BLaER1 treated with 17β-estradiol and CSF1 and Interleukin-3, amounts not matched to agents 10 nM and 100 nM (cell line): Measurements from ENCODE around the gene DHRS4L2.
"Not testable (repeated sequence)": the region's sequence is repeated elsewhere in the genome, so short reads cannot be mapped to it uniquely, and the experiment has no call there.

Experiments
- H3K27ac ChIP-seq, 11 experiments: shearing (Covaris generic); formaldehyde crosslinking; 2 replicates each; pipeline ENCODE4 v1.8.1; 2022
- H3K27me3 ChIP-seq, 11 experiments: shearing (Covaris generic); formaldehyde crosslinking; 2 replicates each; pipeline ENCODE4 v1.8.1; 2022
- H3K36me3 ChIP-seq, 11 experiments: shearing (Covaris generic); formaldehyde crosslinking; 2 replicates each; pipeline ENCODE4 v1.8.1; 2022
- H3K4me1 ChIP-seq, 10 experiments: shearing (Covaris generic); formaldehyde crosslinking; 2 replicates each; pipeline ENCODE4 v1.8.1; 2022
- H3K4me2 ChIP-seq, 11 experiments: shearing (Covaris generic); formaldehyde crosslinking; 2 replicates each; pipeline ENCODE4 v1.8.1; 2022
- H3K4me3 ChIP-seq, 10 experiments: shearing (Covaris generic); formaldehyde crosslinking; 2 replicates each; pipeline ENCODE4 v1.8.1; 2022
- H3K9ac ChIP-seq, 11 experiments: shearing (Covaris generic); formaldehyde crosslinking; 2 replicates each; pipeline ENCODE4 v1.8.1; 2022
- H3K9me3 ChIP-seq, 11 experiments: shearing (Covaris generic); formaldehyde crosslinking; replicated peaks in 1 of 11; 2 replicates each; pipeline ENCODE4 v1.8.1; 2022
- H4K20me1 ChIP-seq, 11 experiments: shearing (Covaris generic); formaldehyde crosslinking; 2 replicates each; pipeline ENCODE4 v1.8.1; 2022
- Cebpa-rat ChIP-seq, 11 experiments: shearing (Covaris generic); IDR thresholded peaks; 2 replicates each; pipeline ENCODE4 v1.8.1; 2022

DHRS4L2 gene

GRCh38 chr14:24001078-24001477, 12.3 kb downstream of the DHRS4L2 start:
- not testable (repeated sequence) for H4K20me1 ChIP-seq, H3K9ac ChIP-seq, H3K9me3 ChIP-seq, H3K27ac ChIP-seq, H3K4me1 ChIP-seq, H3K4me3 ChIP-seq, H3K36me3 ChIP-seq, H3K27me3 ChIP-seq
- peak overlapping the region in 5 of 11 experiments; percentile 29 to 60 (median 43); a peak in 7 of 22 replicates for H3K4me2 ChIP-seq

GRCh38 chr14:24001679-24002078, 12.9 kb downstream of the DHRS4L2 start:
- not testable (repeated sequence) for H3K9ac ChIP-seq

GRCh38 chr14:24006471-24006816, 17.7 kb downstream of the DHRS4L2 start:
- not testable (repeated sequence) for H3K36me3 ChIP-seq, H3K9me3 ChIP-seq, H3K27me3 ChIP-seq, H4K20me1 ChIP-seq
- Histone ChIP-seq H3K4me3 (peak overlapping the region; percentile 57 to 75 (median 64)), H3K9ac (peak overlapping the region; percentile 64 to 78 (median 76); a peak in 21 of 22 replicates), H3K4me1 (peaks cover 12 to 24% (median 20%) of the 10 kb centered on the region in 10 experiments; a peak in 17 of 20 replicates), H3K27ac (peak overlapping the region in 9 of 11 experiments; percentile 54 to 78 (median 72); a peak in 16 of 22 replicates), H3K4me2 (peak overlapping the region; percentile 75 to 85 (median 81))

More at GRCh38 chr14:24001679-24002078, 12.9 kb downstream of the DHRS4L2 start:
- H3K27ac ChIP-seq, H3K4me3 ChIP-seq, H3K4me2 ChIP-seq, H4K20me1 ChIP-seq, H3K4me1 ChIP-seq, H3K9me3 ChIP-seq, H3K27me3 ChIP-seq, H3K36me3 ChIP-seq: not testable (repeated sequence)

GRCh38 chr14:24006817-24007652, 18.3 kb downstream of the DHRS4L2 start:
- H4K20me1 ChIP-seq, H3K36me3 ChIP-seq, H3K9me3 ChIP-seq, H3K27me3 ChIP-seq: not testable (repeated sequence)
- peak overlapping the region; percentile 57 to 75 (median 64) for H3K4me3 ChIP-seq
- peaks cover 12 to 24% (median 20%) of the 10 kb centered on the region in 10 experiments; a peak in 16 of 20 replicates for H3K4me1 ChIP-seq
- H3K9ac ChIP-seq, result peak overlapping the region; percentile 64 to 78 (median 76); a peak in 21 of 22 replicates
- peak overlapping the region in 10 of 11 experiments; percentile 54 to 78 (median 72); a peak in 20 of 22 replicates for H3K27ac ChIP-seq
- H3K4me2 ChIP-seq, result peak overlapping the region; percentile 75 to 85 (median 81)

GRCh38 chr14:24011051-24011450, 22.3 kb downstream of the DHRS4L2 start:
- Histone ChIP-seq H3K27ac (no peak overlapping the region), H3K9ac (peak overlapping the region in 8 of 11 experiments; percentile 2 to 54 (median 42); a peak in 8 of 22 replicates), H4K20me1 (no peaks in the 10 kb centered on the region; a peak in 1 of 22 replicates), H3K27me3 (no peaks in the 10 kb centered on the region), H3K9me3 (no peaks in the 10 kb centered on the region), H3K4me1 (peaks cover 15 to 28% (median 20%) of the 10 kb centered on the region in 10 experiments; a peak in 17 of 20 replicates), H3K4me3 (no peak overlapping the region), H3K4me2 (peak overlapping the region; percentile 19 to 59 (median 41); a peak in 20 of 22 replicates), H3K36me3 (peaks cover 0 to 6% (median 4%) of the 10 kb centered on the region in 11 experiments; a peak in 5 of 22 replicates)
- TF ChIP-seq Cebpa-rat (IDR thresholded peaks at IDR 0.05), result no peak

- H3K4me3 ChIP-seq, H3K27ac ChIP-seq, H3K36me3 ChIP-seq, H3K27me3 ChIP-seq, H3K4me2 ChIP-seq, H4K20me1 ChIP-seq, H3K9me3 ChIP-seq: not testable (repeated sequence)
- H3K9ac ChIP-seq, result peak overlapping the region in 2 of 11 experiments; percentile 25 to 48; a peak in 2 of 22 replicates
- peaks cover 17 to 28% (median 24%) of the 10 kb centered on the region in 10 experiments; a peak in 18 of 20 replicates for H3K4me1 ChIP-seq
These were observed 24.1 kb downstream of the DHRS4L2 start for GRCh38 chr14:24012726-24013273.

- Histone ChIP-seq H3K4me2 (peak overlapping the region in 1 of 11 experiments; percentile 1; a peak in 1 of 22 replicates), H4K20me1 (no peaks in the 10 kb centered on the region; a peak in 1 of 22 replicates), H3K27me3 (no peaks in the 10 kb centered on the region), H3K4me3 (no peak overlapping the region), H3K9me3 (no peaks in the 10 kb centered on the region), H3K9ac (no peak overlapping the region), H3K4me1 (peaks cover 17 to 28% (median 23%) of the 10 kb centered on the region in 10 experiments; a peak in 18 of 20 replicates), H3K27ac (no peak overlapping the region), H3K36me3 (peaks cover 0 to 6% (median 4%) of the 10 kb centered on the region in 11 experiments; a peak in 5 of 22 replicates)
- TF ChIP-seq Cebpa-rat (IDR thresholded peaks at IDR 0.05), result no peak
These were observed 25.2 kb downstream of the DHRS4L2 start for GRCh38 chr14:24013654-24014514.

- H3K9ac ChIP-seq, H3K36me3 ChIP-seq, H3K4me2 ChIP-seq, H3K27ac ChIP-seq, H3K4me3 ChIP-seq, H3K27me3 ChIP-seq, H3K9me3 ChIP-seq, H4K20me1 ChIP-seq: not testable (repeated sequence)
- peaks cover 4 to 27% (median 10%) of the 10 kb centered on the region in 10 experiments; a peak in 16 of 20 replicates for H3K4me1 ChIP-seq
These were observed 27.0 kb downstream of the DHRS4L2 start for GRCh38 chr14:24015745-24016144.

- not testable (repeated sequence) for H3K4me3 ChIP-seq, H3K27me3 ChIP-seq, H3K9ac ChIP-seq, H4K20me1 ChIP-seq, H3K9me3 ChIP-seq, H3K27ac ChIP-seq, H3K36me3 ChIP-seq
- H3K4me2 ChIP-seq, result peak overlapping the region in 1 of 11 experiments; percentile 16; a peak in 1 of 22 replicates
- H3K4me1 ChIP-seq, result peaks cover 0 to 28% (median 0%) of the 10 kb centered on the region in 10 experiments; a peak in 5 of 20 replicates
These were observed 30.2 kb downstream of the DHRS4L2 start for GRCh38 chr14:24018978-24019377.

GRCh38 chr14:24019944-24020343, 31.2 kb downstream of the DHRS4L2 start:
- not testable (repeated sequence) for H3K4me3 ChIP-seq, H4K20me1 ChIP-seq, H3K36me3 ChIP-seq, H3K27me3 ChIP-seq, H3K9me3 ChIP-seq, H3K27ac ChIP-seq, H3K9ac ChIP-seq
- peaks cover 0 to 28% (median 0%) of the 10 kb centered on the region in 10 experiments; a peak in 4 of 20 replicates for H3K4me1 ChIP-seq
- peak overlapping the region in 2 of 11 experiments; percentile 13 to 14; a peak in 3 of 22 replicates for H3K4me2 ChIP-seq

GRCh38 chr14:24020520-24020919, 31.8 kb downstream of the DHRS4L2 start:
- not testable (repeated sequence) for H3K9ac ChIP-seq, H3K36me3 ChIP-seq, H3K27me3 ChIP-seq, H3K27ac ChIP-seq, H4K20me1 ChIP-seq, H3K9me3 ChIP-seq, H3K4me2 ChIP-seq, H3K4me3 ChIP-seq
- H3K4me1 ChIP-seq, result peaks cover 0 to 28% (median 0%) of the 10 kb centered on the region in 10 experiments; a peak in 4 of 20 replicates

- H3K27me3 ChIP-seq, H4K20me1 ChIP-seq, H3K9me3 ChIP-seq, H3K9ac ChIP-seq, H3K36me3 ChIP-seq, H3K4me3 ChIP-seq, H3K4me2 ChIP-seq, H3K27ac ChIP-seq: not testable (repeated sequence)
- H3K4me1 ChIP-seq, result peaks cover 0 to 13% (median 0%) of the 10 kb centered on the region in 10 experiments; a peak in 4 of 20 replicates
These were observed 36.2 kb downstream of the DHRS4L2 start for GRCh38 chr14:24024939-24025418.
